K562 (cell line): ENCODE data around the gene UBR3. TPM values are rescaled to one million over a fixed set of nuclear protein-coding genes. Genes with fewer than 3 reads are reported as not detected.

Experiments
- CBFA2T3 ChIP-seq: fragments of 450-650 bp; IDR thresholded peaks from 2 replicates; pipeline ENCODE4 v1.6.1; 2017
- DACH1 ChIP-seq: fragments of 450-650 bp; IDR thresholded peaks from 2 replicates; pipeline ENCODE4 v1.6.1; 2018; ENCODE audit not compliant: partially characterized antibody
- EP400 ChIP-seq: fragments of 450-650 bp; IDR thresholded peaks from 2 replicates; pipeline ENCODE4 v1.6.1; 2017; ENCODE audit warnings: antibody characterized with exemption, mild to moderate bottlenecking, moderate library complexity
- GATA2 ChIP-seq: sonication (generic); formaldehyde crosslinking; IDR thresholded peaks from 2 replicates; pipeline ENCODE4 v1.4.0; 2020; ENCODE audit warnings: mild to moderate bottlenecking, missing genetic modification reagents
- GATAD2B ChIP-seq: fragments of 450-650 bp; IDR thresholded peaks from 2 replicates; pipeline ENCODE4 v1.6.1; 2017; ENCODE audit warnings: mild to moderate bottlenecking, borderline replicate concordance
- JUNB ChIP-seq: fragments of 450-650 bp; formaldehyde crosslinking; conservative IDR thresholded peaks from 2 replicates; pipeline ENCODE4 v1.4.0; 2020; ENCODE audit warnings: mild to moderate bottlenecking
- JUND ChIP-seq, 2 experiments: IDR thresholded peaks; 2 replicates in 1 of 2; 3 replicates in 1 of 2; pipeline ENCODE4 v1.6.1; 2011; ENCODE audit warnings: borderline replicate concordance in 2 of 2, low read depth in 2 of 2, low read length in 2 of 2, improper control_type of control experiment in 1 of 2, missing biosample characterization in 1 of 2, missing genetic modification characterization in 1 of 2, missing genetic modification reagents in 1 of 2
- KDM2B ChIP-seq: fragments of 250-450 bp; sonication (Bioruptor Pico); IDR thresholded peaks from 2 replicates; pipeline ENCODE4 v1.8.0; 2021; ENCODE audit warnings: mild to moderate bottlenecking, moderate library complexity
- MCM5 ChIP-seq: fragments of 450-650 bp; IDR thresholded peaks from 2 replicates; pipeline ENCODE4 v1.6.1; 2016; ENCODE audit warnings: low read depth
- MEIS2 ChIP-seq: fragments of 450-650 bp; IDR thresholded peaks from 2 replicates; pipeline ENCODE4 v1.6.1; 2014; ENCODE audit warnings: mild to moderate bottlenecking; ENCODE audit not compliant: partially characterized antibody
- MYC ChIP-seq, 2 experiments: fragments of 250-450 bp in 1 of 2; sonication (Bioruptor Pico) in 1 of 2; IDR thresholded peaks; 2 replicates each; pipeline versions ENCODE4 v1.5.1 to v1.6.1; 2012 to 2021; ENCODE audit warnings: low read depth in 2 of 2, borderline replicate concordance in 1 of 2, improper control_type of control experiment in 1 of 2, low read length in 1 of 2, mild to moderate bottlenecking in 1 of 2, moderate library complexity in 1 of 2
- PML ChIP-seq: IDR thresholded peaks from 2 replicates; pipeline ENCODE4 v1.6.1; 2012; ENCODE audit warnings: low read length, inconsistent platforms
- SLC30A9 ChIP-seq: fragments of 250-450 bp; sonication (Bioruptor Pico); IDR thresholded peaks from 2 replicates; pipeline ENCODE4 v1.8.0; 2022; ENCODE audit warnings: mild to moderate bottlenecking, moderate library complexity
- SMAD4 ChIP-seq: fragments of 250-450 bp; sonication (Bioruptor Pico); conservative IDR thresholded peaks from 2 replicates; pipeline ENCODE4 v1.8.0; 2021; ENCODE audit warnings: inconsistent platforms, mild to moderate bottlenecking, moderate library complexity
- SMARCA4 ChIP-seq: fragments of 450-650 bp; IDR thresholded peaks from 2 replicates; pipeline ENCODE4 v1.6.1; 2016
- SOX6 ChIP-seq: fragments of 450-650 bp; IDR thresholded peaks from 2 replicates; pipeline ENCODE4 v1.6.1; 2014; ENCODE audit warnings: mild to moderate bottlenecking
- STAT5A ChIP-seq: IDR thresholded peaks from 2 replicates; pipeline ENCODE4 v1.6.1; 2012; ENCODE audit warnings: low read length, inconsistent platforms, borderline replicate concordance
- TEAD4 ChIP-seq, 2 experiments: sonication (generic) in 1 of 2; formaldehyde crosslinking in 1 of 2; IDR thresholded peaks; 2 replicates each; pipeline versions ENCODE4 v1.6.1 to v1.8.0; 2012 to 2022; ENCODE audit warnings: borderline replicate concordance in 1 of 2, inconsistent platforms in 1 of 2, low read length in 1 of 2, mild to moderate bottlenecking in 1 of 2, missing genetic modification reagents in 1 of 2
- ZEB2 ChIP-seq: fragments of 450-650 bp; IDR thresholded peaks from 2 replicates; pipeline ENCODE4 v1.6.1; 2016
- ZNF444 ChIP-seq: fragments of 250-450 bp; sonication (Bioruptor Pico); IDR thresholded peaks from 2 replicates; pipeline ENCODE4 v1.4.0; 2020; ENCODE audit warnings: mild to moderate bottlenecking, moderate library complexity
- polyA plus RNA-seq, 8 experiments: library from polyadenylated mRNA; depleted of rRNA in 4 of 8; stranded (reverse) in 5 of 8; unstranded in 3 of 8; fragments of >200 nt; fragmentation: Nextera tagmentation in 2 of 8; fragmentation: Illumina TruSeq in 1 of 8; extraction: Ambion mirVana in 2 of 8; extraction: Trizol in 1 of 8; gene quantifications; 2 replicates each; pipeline versions ENCODE4 v1.2.1 to v1.2.3, GENCODE V29; 2011 to 2014; ENCODE audit warnings: inconsistent platforms in 1 of 8, missing spikeins in 1 of 8
- total RNA-seq, 7 experiments: library from RNA; depleted of rRNA in 6 of 7; stranded (reverse); fragments of >200 nt in 6 of 7; fragmentation: Illumina TruSeq in 2 of 7; extraction: Trizol in 2 of 7; gene quantifications; 2 replicates each; pipeline versions ENCODE4 v1.2.1 to v1.2.3, GENCODE V29; 2011 to 2021; ENCODE audit warnings: low replicate concordance in 1 of 7
- TF ChIP-seq, protein P1 (sequence below): fragments of 250-450 bp; sonication (Bioruptor Pico); IDR thresholded peaks from 2 replicates; pipeline ENCODE4 v1.5.1; 2021; ENCODE audit warnings: mild to moderate bottlenecking
- TF ChIP-seq, protein P2 (sequence below): fragments of 450-650 bp; IDR thresholded peaks from 2 replicates; pipeline ENCODE4 v1.6.1; 2016; ENCODE audit warnings: low read depth, mild to moderate bottlenecking, moderate library complexity
- TF ChIP-seq, protein P3 (sequence below), 2 experiments: fragments of 450-650 bp in 1 of 2; sonication (generic) in 1 of 2; formaldehyde crosslinking in 1 of 2; IDR thresholded peaks in 1 of 2; conservative IDR thresholded peaks in 1 of 2; 2 replicates each; pipeline versions ENCODE4 v1.6.1 to v1.8.1; 2016 to 2023; ENCODE audit warnings: mild to moderate bottlenecking in 2 of 2, moderate library complexity in 2 of 2, inconsistent platforms in 1 of 2, missing genetic modification reagents in 1 of 2
- TF ChIP-seq, protein P4 (sequence below): IDR thresholded peaks from 2 replicates; pipeline ENCODE4 v1.6.1; 2012; ENCODE audit warnings: low read depth, low read length, improper control_type of control experiment, borderline replicate concordance

The UBR3 gene
- total and polyA plus RNA-seq, 9 of the 15 experiments (the other 6 are each of a cell fraction or from before 2014, with no cell fraction given), result 14.4 to 63.5 (median 40.4) TPM

DNA sequence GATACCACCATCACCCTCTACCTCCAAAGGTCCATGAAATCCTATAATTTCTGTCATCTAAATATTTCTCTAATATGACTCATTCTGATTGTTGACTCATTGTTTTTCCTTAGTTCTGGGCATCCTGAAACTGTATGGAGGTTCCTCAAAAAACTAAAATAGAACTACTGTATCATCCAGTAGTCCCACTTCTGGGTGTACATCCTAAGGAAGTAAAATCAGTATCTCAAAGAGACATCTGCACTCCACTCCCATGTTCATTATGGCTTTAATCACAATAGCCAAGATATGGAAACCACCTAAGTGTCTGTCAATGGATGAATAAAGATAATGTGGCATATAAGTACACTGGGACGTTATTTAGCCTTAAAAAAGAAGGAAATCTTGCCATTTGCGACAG is 224.9 kb downstream of the UBR3 start (continued):
- TF ChIP-seq, protein P1, sequence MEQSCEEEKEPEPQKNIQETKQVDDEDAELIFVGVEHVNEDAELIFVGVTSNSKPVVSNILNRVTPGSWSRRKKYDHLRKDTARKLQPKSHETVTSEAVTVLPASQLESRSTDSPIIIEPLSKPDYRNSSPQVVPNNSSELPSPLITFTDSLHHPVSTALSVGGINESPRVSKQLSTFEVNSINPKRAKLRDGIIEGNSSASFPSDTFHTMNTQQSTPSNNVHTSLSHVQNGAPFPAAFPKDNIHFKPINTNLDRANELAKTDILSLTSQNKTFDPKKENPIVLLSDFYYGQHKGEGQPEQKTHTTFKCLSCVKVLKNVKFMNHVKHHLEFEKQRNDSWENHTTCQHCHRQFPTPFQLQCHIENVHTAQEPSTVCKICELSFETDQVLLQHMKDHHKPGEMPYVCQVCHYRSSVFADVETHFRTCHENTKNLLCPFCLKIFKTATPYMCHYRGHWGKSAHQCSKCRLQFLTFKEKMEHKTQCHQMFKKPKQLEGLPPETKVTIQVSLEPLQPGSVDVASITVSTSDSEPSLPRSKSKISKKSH (CRISPR knock-in tag), result no peak
- TF ChIP-seq, protein P2, sequence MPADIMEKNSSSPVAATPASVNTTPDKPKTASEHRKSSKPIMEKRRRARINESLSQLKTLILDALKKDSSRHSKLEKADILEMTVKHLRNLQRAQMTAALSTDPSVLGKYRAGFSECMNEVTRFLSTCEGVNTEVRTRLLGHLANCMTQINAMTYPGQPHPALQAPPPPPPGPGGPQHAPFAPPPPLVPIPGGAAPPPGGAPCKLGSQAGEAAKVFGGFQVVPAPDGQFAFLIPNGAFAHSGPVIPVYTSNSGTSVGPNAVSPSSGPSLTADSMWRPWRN, result 0 out of 2 replicates have a peak, but pooled peaks have one; percentile 17
- 0 out of 2 replicates have a peak, but pooled peaks have one; percentile 42 for TF ChIP-seq GATA2 (CRISPR knock-in tag)
- TF ChIP-seq, protein P3, sequence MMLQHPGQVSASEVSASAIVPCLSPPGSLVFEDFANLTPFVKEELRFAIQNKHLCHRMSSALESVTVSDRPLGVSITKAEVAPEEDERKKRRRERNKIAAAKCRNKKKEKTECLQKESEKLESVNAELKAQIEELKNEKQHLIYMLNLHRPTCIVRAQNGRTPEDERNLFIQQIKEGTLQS (IDR thresholded peaks at IDR 0.05), result peak; percentile 90
- TF ChIP-seq, protein P3 (CRISPR knock-in tag; conservative IDR thresholded peaks at IDR 0.05), result peak; percentile 53; the same call in 1 of the 2 replicates
- TF ChIP-seq ZNF444 (CRISPR knock-in tag), result no peak
- 0 out of 2 replicates have a peak, but pooled peaks have one; percentile 41 for TF ChIP-seq ZEB2
- TF ChIP-seq PML, result peak; percentile 68; the same call in 1 of the 2 replicates
- peak; percentile 92 for TF ChIP-seq SOX6
- peak; percentile 72 for TF ChIP-seq SMAD4 (CRISPR knock-in tag)
- peak; percentile 68 for TF ChIP-seq MEIS2
- peak; percentile 84 for TF ChIP-seq CBFA2T3
- 0 out of 2 replicates have a peak, but pooled peaks have one; percentile 21 for TF ChIP-seq GATAD2B
- TF ChIP-seq JUNB (CRISPR knock-in tag), result peak; percentile 67; the same call in 1 of the 2 replicates
- TF ChIP-seq SMARCA4, result peak; percentile 82; the same call in 1 of the 2 replicates
- TF ChIP-seq MYC (IDR thresholded peaks at IDR 0.05; ENCODE audit: low read depth, low read length), result no peak
- TF ChIP-seq MYC (CRISPR knock-in tag; IDR thresholded peaks at IDR 0.05; ENCODE audit: borderline replicate concordance, low read depth), result no peak
- peak; percentile 86 for TF ChIP-seq TEAD4 (IDR thresholded peaks at IDR 0.05; ENCODE audit: low read length)
- no peak for TF ChIP-seq TEAD4 (CRISPR knock-in tag; IDR thresholded peaks at IDR 0.05; ENCODE audit: borderline replicate concordance)
- TF ChIP-seq STAT5A, result peak; percentile 21; the same call in 1 of the 2 replicates
- TF ChIP-seq JUND (IDR thresholded peaks at IDR 0.05; ENCODE audit: borderline replicate concordance, low read depth, low read length), result peak; percentile 75
- TF ChIP-seq JUND (tag; IDR thresholded peaks at IDR 0.05; ENCODE audit: borderline replicate concordance, low read depth, low read length), result peak; percentile 87; the same call in 2 of the 3 replicates
- no peak for TF ChIP-seq MCM5
- TF ChIP-seq KDM2B, result no peak
- TF ChIP-seq, protein P4, sequence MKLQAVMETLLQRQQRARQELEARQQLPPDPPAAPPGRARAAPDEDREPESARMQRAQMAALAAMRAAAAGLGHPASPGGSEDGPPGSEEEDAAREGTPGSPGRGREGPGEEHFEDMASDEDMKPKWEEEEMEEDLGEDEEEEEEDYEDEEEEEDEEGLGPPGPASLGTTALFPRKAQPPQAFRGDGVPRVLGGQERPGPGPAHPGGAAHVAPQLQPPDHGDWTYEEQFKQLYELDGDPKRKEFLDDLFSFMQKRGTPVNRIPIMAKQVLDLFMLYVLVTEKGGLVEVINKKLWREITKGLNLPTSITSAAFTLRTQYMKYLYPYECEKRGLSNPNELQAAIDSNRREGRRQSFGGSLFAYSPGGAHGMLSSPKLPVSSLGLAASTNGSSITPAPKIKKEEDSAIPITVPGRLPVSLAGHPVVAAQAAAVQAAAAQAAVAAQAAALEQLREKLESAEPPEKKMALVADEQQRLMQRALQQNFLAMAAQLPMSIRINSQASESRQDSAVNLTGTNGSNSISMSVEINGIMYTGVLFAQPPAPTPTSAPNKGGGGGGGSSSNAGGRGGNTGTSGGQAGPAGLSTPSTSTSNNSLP, result 0 out of 2 replicates have a peak, but pooled peaks have one; percentile 65
- peak; percentile 34 for TF ChIP-seq DACH1
- peak; percentile 38; the same call in 1 of the 2 replicates for TF ChIP-seq EP400
- TF ChIP-seq SLC30A9 (CRISPR knock-in tag), result no peak
